HG02943 (cell line): Measurements from ENCODE around the gene ATP11C.
"Not testable (repeated sequence)": the region's sequence is repeated elsewhere in the genome, so short reads cannot be mapped to it uniquely, and the experiment has no call there.

ENCODE experiments used
- ATAC-seq: cut with Tn5 transposase; IDR thresholded peaks from one replicate; pipeline ENCODE4 v1.9.1; 2021; ENCODE audit warnings: mild to moderate bottlenecking, low read depth, moderate library complexity; ENCODE audit not compliant: unreplicated experiment

ATP11C gene

DNA sequence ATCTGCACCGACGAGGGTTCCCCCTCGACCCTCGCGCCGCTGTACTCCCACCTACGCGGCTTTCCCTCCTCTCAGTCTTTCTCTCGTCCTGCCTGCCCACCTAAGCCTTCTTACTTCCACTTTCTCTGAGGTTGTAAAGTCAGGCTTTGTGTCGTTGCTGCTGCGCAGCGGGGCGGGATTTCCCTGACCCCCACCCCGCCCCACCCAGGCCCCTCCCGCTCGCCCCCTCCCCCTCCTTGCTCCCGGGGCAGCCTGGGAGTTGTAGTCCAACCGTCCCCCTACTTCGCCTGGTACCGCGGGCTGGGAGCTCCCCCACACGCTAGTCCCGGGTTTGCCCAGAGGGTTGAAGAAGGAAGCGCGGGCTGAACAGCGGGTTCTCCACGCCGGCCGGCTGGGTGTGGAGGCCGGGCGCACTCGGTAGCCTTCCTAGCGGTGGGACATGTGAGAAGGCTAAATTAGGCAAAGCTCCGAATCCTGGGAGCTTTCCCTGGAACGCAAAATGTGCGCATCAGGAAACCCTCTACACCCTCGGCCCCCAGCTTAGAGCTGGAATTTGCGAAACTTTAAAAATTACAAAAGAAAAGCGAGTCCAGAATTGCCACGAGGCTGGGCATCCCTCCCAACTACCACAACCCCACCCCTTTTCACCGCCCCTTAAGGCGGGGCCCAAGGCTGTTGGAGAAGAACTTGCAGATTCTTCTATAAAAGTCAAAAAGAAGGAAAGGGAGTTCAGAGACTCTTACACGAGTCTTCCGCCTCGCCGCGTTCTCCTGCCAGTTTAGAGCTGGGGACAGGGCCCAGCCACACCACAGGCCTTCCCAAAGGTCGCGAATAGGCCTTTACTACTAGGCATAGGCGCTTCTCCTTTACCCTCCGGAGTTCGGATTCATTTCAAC, at the start of gene ATP11C:
Gene ATP11C, minus strand, starts transcription at position 153 of the 896 bp plus-strand sequence. CDS start 1,011 bp downstream, outside the sequence.
- ATAC-seq = peak; percentile 71

DNA sequence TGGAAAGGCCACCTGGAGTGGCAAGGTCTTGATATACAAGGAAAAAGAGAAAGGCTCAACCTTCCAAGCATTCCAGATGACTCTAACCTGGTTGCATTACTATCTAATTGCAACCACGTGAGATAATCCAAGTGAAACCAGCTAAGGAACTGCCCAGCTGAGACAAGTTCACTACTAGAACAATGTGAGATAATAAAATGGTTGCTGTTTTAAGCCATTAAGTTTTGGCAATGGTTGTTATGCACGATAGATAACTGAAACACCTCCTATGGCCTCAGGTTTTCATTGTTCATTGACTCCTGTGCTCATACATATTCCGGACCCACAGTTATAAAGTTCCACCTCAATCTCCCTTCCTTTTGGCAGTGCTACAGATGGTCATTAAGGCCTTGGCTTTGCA, 41.6 kb upstream of the ATP11C start:
- no peak for ATAC-seq

DNA sequence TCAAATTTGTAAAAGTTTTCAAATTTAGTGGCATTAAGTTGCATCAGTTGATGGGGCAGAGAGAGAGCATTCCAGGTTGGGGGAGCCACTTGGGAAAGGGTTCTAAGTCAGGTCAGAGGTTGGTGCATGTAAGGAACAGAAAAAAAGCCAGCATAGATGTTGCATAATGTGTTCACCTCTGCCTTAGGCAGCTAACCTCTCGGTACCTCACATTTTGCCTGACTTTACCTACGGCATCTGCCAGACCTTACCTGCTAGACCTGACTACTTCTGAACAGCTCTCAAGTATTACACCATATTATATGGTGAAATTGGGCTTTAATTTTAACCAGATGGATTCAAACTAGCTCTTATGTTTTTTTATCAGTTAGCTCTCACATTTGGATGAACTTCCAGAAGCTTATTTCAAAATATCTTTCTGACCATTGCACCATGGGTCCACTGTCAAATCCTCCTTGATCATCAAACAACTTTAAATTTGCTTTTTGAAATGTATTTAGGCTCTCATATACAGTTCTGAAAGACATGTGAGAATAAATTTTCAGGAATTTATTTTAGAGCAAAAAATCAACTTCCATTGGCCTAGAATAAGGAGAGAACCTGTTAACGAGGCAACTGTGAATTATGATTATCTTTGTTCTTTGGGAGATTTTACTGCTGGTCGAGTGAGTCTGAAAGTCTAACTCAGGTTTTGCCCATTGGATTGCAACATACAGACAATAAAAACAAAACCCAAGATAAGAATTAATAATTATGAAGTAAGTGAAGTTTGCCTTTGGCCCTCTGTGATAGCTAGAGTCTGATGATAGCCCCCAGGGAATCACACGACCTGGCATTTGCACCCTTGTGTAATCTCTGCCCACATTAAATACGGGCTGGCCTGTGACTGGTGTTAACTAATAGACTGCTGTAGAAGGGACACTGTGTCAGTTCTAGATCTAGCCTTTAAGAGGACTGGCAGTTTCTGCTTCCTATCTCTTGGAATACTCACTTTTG, 40.1 kb upstream of the ATP11C start:
- no peak for ATAC-seq

DNA sequence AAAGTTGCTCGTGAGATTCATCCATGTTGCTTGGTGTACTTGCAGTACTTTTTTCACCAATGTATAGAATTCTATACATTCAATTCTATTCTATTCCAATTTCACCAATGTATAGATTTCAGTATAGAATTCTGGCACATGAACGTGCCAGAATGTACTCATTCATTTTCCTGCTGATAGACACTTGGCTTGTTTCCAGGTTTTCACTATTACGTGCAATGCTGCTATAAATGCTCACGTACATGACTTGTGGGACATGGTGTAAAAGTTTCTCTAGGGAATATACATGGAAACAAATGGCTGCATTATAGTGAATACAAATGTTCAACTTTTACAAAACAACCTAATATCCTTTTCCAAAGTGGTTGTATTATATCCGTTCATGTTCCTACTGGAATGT, 39.3 kb upstream of the ATP11C start:
- ATAC-seq = no peak

DNA sequence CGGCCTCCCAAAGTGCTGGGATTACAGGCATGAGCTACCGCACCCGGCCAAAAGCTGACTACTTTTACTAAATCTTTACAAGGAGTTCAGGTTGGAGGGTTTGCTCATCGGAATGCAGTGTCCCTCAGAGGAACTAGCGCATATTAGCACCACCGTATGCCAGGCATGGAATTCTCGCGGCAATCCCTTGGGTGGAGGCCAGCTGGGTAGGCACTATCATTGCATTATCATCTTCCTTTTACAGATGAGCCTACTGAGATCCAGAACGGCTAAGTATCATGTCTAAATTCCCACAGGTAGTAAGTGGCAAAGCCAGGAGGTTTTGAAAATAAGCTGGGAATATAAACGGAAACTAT, 38.5 kb upstream of the ATP11C start:
- no peak for ATAC-seq

DNA sequence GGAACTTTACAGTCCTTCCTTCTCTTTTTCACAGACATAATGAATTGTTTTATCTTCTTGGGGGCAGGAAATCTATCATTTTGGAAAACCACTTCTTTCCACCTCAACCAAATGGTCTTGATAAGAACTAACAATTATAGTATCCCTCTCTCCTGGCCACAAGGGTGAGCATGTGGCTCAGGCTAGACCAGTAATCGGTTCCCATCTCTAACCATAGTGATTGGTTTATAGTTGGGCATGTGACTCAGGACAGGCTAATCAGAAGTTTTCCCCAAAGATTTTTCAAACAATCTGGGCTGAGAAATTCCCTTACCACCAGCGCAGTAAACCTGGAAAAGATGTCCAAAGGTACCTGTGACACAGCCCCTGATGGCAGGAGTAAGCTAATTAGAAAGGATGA, 36.4 kb upstream of the ATP11C start:
- no peak for ATAC-seq

DNA sequence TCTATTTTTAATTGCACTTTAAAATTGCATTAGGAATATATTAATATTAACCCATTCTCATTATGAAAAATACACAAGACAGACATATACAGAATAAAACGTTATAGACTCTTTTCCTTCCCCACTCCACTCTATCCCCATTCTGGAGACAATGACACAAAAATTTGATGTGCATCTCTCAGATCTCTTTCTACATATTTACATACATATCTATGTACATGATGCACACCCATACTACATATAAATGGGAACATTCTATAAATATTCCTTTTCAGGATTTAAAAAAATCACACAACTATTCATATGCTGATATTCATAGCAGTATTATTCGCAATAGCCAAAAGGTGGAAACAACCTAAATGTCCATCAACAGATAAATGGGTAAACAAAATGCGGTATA, 34.9 kb upstream of the ATP11C start:
- no peak for ATAC-seq

DNA sequence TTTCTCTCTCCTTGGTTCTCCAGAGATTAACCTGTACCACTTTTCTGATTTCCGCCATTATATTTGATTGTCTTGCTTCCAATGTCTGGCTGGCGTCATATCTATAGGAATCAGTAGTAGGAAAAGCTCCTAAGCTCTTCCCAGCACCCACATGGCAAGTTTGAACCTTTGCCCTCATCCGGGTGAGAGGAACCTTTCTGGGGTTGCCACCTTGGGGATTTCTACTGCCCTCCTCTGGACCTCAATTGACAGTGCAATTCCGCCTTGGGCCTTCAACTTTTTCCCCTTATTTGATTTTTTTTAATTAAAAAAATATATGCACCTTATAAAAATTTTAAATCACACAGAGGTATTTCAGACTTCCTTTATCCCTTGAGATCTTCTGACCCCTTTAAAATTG, 34.4 kb upstream of the ATP11C start:
- no peak for ATAC-seq

DNA sequence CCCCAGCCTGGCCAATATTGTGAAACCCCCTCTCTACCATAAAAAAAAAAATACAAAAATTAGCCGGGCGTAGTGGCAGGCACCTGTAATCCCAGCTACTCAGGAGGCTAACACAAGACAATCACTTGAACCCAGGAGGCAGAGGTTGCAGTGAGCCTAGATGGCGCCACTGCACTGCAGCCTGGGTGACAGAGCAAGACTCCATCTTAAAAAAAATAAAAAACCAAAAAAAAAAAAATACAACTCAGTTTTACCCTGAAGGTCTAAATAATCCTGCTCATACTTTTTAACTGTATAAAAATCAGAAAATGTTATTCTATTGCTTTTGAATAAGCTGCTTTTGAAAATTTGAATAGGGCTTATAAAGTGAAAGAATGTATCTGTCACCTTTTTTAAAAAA, 33.3 kb upstream of the ATP11C start:
- not testable (repeated sequence) for ATAC-seq

DNA sequence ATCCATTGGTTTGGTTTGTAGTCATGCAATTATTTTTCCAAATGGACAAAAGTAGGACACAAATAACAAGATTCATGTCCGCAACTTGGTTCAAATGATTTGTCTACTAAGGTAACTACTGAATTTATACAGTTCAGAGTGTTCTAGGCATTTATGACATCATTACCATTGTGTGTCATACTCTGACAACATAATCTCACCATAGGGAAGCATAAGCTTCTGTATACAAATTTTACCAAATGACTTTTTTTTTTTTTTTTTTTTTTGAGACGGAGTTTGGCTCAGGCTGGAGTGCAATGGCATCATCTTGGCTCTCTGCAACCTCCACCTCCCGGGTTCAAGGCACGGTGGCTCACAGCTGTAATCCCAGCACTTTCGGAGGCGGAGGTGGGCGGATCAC, 32.6 kb upstream of the ATP11C start, which contains the start of gene CXorf66:
Gene CXorf66, minus strand, starts transcription at position 101 of the 400 bp plus-strand sequence. Its CDS starts 25 bp downstream, at position 76.
- ATAC-seq = no peak

DNA sequence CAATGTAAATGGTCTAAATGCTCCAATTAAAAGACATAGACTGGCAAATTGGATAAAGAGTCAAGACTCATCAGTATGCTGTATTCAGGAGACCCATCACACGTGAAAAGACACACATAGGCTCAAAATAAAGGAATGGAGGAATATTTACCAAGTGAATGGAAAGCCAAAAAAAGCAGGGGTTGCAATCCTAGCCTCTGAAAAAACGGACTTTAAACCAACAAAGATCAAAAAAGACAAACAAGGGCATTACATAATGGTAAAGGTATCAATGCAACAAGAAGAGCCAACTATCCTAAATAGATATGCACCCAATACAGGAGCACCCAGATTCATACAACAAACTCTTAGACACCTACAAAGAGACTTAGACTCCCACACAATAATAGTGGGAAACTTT, 28.2 kb upstream of the ATP11C start:
- ATAC-seq = not testable (repeated sequence)

DNA sequence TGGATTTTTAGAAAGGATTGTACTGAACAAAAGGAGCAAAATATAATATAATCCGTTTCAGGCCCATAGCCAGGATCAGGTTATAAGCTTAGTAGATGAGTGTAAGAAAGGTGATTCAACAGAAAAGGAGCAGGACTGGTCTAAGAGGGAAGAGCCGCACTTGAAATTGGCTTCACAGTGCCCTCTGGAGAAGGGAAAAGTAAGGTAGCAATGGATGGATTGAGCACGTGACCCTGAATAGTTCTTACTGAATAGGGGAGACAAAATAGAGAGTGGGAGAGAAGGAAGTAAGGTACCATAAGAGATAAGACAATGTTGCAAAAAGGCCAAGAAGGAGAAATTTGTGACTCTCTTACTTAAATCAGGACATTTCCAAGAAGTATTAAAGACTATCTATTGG, 16.9 kb upstream of the ATP11C start:
- ATAC-seq = no peak

DNA sequence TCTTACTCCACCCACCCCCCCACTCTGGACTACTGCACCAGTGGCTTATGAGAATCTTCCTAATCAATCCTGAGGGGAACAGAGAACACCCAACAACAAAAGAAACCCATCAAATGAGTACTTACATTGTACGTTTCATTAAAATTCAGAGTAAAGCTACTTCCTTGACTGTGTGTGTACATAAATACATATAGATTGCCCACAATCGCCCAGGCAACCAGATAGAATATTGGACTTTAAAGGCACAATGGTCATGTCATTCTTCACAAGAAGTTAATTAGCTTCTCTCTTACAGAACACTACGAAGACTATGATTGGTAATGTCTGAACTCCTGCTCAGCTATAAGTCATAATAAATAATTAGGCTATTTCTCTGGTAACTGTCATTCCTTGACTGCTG, 12.2 kb upstream of the ATP11C start:
- ATAC-seq = no peak

DNA sequence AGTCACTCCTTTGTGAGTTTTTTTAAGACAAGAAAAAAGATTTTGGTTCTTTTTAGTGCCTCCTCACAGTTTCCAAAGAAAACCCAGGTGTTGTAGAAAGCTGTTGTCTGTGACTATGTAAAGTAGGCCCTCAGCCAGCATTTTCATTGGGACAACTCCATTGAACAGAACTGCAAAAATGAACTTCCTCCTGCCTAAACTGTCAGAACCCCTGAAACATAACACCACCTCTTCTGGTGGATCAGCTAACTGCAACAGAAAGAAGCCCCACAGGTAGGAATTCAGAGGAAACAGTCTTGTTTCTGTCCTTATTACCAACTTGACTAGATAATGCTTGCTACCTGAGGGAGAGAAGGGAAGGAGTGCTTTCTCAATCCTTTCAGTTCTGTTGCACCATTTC, 3.4 kb upstream of the ATP11C start:
- ATAC-seq = no peak

DNA sequence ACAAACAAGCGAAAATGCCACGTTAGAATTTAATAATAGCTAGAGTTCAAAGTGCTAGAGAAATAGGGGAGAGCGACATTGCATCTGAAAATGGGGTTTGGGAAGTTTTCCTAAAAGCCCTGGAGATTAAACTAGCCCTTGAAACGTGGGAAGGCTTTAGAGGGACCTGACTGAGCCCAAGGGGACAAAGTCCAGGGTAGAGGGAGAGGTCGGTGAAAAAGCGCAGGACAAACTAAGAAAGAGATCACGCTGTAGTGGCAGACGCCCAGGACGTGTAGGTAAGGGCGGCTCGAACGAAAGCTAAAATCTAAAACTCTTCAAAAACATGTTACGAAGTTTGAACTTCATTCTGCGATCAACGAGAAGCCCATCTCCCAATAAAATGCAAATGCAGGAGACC, 1.1 kb upstream of the ATP11C start:
- no peak for ATAC-seq

DNA sequence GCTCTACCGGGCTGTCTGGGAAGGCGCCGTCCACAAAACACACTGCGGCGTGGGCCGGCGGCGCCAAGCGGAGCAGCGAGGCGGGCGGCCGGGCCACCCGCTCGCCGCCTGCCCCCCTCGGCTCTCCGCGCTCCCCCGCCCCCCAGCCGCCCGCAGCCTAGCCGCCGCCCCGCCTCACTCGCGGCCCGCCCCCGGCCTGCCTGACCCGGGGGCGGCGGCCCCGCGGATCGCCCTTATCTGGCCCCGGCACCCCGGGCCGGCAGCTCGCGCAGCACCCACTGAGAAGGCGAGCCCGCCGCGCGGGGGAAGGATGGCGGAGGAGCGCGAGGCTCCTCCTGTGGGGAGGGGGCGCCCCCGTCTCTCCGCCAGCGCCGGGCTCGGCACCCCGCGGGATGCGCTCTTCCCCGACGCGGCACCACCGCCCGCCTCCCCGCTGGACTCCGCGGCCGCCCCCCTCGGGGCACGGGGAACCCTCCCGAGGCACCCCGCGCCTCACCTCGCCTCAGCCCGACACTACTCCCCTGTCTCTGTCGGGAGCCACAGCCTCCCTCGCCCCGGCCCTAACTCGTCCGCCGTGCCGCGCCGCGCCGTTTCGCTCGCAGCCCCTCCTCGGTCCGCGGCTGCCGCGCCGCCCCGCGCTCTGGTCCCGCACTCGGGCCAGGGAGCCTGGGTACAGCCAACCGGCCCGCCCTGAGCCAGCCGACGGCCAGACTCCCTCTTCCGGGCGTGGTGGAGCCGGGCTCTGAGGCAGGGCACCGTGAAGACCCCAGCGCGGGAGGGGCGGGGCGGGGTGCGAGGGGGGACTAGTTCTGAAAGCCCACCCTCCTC, 566 bp downstream of the ATP11C start:
- peak; percentile 47 for ATAC-seq

DNA sequence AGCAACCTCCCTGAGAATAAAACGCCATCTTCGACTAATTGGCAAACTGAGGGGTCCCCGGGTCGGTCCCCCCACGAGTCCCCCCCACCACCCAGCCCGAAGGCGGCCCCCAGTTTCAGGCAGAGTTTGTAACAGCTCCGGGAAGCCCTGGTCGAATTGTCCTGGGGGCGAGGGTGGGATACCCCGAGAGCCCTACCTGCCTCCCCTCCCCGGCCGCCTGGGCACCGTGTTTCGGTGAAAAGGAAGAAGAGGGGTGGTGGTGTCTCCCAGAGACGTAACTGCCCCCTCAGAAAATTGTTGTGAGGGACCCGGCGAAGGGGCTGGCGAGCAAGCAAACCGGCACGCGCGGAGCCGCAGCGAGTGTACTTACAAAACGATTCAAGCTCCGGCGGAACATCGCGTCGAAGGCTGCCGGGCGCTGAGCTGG, 1.2 kb downstream of the ATP11C start:
- no peak for ATAC-seq

DNA sequence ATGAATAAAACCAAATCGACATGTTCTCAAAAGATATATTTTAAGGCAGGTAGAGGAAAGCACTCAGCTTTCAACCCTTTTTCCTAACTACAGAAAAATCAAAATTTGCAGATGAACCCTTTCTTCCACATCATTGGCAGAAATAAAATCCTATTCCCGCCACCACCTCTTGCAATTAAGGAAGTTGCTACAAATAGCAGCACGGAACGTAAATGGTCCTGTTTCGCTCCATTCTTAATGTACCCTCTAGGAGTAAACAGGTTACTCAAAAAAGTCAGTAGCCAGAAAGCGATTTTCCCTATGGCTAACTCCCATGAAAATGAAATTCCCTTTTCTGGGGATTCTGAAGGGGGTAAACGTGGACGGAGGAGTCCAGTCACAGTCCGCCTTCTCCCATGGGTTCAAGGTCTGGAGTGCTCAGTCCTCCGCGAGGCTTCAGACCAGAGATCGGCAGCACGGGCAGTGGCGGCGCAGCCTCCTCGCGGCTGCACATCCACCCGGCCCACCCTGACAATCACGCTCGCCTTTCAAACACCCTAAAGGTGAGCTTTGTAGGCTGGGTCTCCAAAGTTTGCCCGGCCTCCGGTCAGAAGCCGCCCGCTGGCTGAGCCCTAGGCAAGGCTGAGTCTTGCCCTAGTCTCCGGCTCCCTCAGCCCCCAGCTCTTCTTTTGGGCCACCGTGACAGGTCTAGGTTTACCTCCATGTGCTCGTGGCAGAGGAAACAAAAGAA, 1.8 kb downstream of the ATP11C start:
- ATAC-seq = no peak

DNA sequence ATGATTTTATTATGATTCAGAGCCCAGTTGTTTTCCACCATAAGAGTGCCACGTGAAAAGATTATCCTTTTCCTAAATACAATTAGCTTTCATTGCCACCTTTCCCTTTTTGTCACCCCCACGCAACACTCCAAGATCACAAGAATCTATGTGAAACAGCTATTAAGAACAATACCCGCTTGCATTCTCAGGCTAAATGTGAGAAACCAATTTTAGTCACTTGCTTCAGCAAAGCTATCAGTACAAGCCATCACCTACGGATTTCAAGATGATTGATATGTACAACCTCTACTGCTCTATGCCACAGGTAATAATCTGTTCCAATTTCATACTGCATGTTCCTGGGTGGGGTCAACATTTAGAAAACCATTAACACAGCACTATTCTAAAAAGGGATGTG, 2.5 kb downstream of the ATP11C start:
- no peak for ATAC-seq

DNA sequence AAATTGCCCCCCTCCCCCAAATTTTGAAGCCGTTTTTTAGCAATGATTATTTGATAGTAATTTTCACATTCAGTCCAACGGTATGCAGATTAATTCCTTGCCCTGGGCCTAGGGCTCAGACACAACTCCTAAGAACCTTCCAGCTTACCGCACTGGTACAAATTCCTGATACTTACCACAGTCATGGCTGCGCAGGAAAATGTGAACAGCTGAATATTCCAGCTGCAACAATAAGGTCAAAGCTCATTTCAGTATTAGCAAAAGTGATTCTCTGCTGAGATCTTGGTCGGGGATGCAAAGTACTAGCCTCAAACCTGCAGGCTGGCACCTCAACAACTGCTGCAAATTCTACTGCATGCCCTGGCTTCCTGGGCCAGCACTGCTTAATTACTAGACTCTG, 3.0 kb downstream of the ATP11C start:
- ATAC-seq = no peak
